HG03558 (cell line): ENCODE data around the gene PDIA5.

Experiments
- ATAC-seq: cut with Tn5 transposase; IDR thresholded peaks from one replicate; pipeline ENCODE4 v1.9.1; 2021; ENCODE audit warnings: moderate number of reproducible peaks; ENCODE audit not compliant: unreplicated experiment; ENCODE audit errors: extremely low read depth

The PDIA5 gene

GRCh38 chr3:123158330-123158729 is 91.5 kb downstream of the PDIA5 start:
- no peak for ATAC-seq

GRCh38 chr3:123158899-123159390 is 92.1 kb downstream of the PDIA5 start:
- ATAC-seq, result no peak

GRCh38 chr3:123159926-123160635 is 93.3 kb downstream of the PDIA5 start:
- ATAC-seq, result no peak

GRCh38 chr3:123161167-123161566 is 94.3 kb downstream of the PDIA5 start:
- no peak for ATAC-seq

- ATAC-seq, result no peak
Observed at GRCh38 chr3:123163141-123163540, 96.3 kb downstream of the PDIA5 start.

- ATAC-seq, result no peak
Observed at GRCh38 chr3:123165163-123165562, 98.3 kb downstream of the PDIA5 start.

- ATAC-seq, result no peak
Observed at GRCh38 chr3:123167686-123168085, 100.9 kb downstream of the PDIA5 start.

- ATAC-seq, result no peak
Observed at GRCh38 chr3:123168122-123168521, 101.3 kb downstream of the PDIA5 start.

- no peak for ATAC-seq
Observed at GRCh38 chr3:123168605-123169004, 101.8 kb downstream of the PDIA5 start.

- no peak for ATAC-seq
Observed at GRCh38 chr3:123169492-123169929, 102.7 kb downstream of the PDIA5 start.

GRCh38 chr3:123169930-123170329 is 103.1 kb downstream of the PDIA5 start:
- ATAC-seq, result no peak

GRCh38 chr3:123180791-123181190 is 114.0 kb downstream of the PDIA5 start:
- no peak for ATAC-seq

- no peak for ATAC-seq
Observed at GRCh38 chr3:123186695-123187094, 119.9 kb downstream of the PDIA5 start.

- no peak for ATAC-seq
Observed at GRCh38 chr3:123188058-123188457, 121.2 kb downstream of the PDIA5 start.

- no peak for ATAC-seq
Observed at GRCh38 chr3:123193448-123194101, 126.8 kb downstream of the PDIA5 start.

GRCh38 chr3:123194552-123194951 is 127.7 kb downstream of the PDIA5 start:
- no peak for ATAC-seq

GRCh38 chr3:123198372-123198771 is 131.5 kb downstream of the PDIA5 start:
- ATAC-seq, result no peak

GRCh38 chr3:123201223-123201556 is 134.4 kb downstream of the PDIA5 start:
- no peak for ATAC-seq

GRCh38 chr3:123201557-123202427 is 135.0 kb downstream of the PDIA5 start, which contains the start of gene SEC22A:
SEC22A (plus strand) TSS chr3:123201943; CDS start chr3:123209218, 7,275 bp downstream.
- peak; percentile 85 for ATAC-seq

GRCh38 chr3:123202451-123202850 is 135.6 kb downstream of the PDIA5 start:
- ATAC-seq, result no peak
